AG04450 (cell line): ENCODE data around the gene CELA1. TPM values are rescaled to one million over a fixed set of nuclear protein-coding genes. Genes with fewer than 3 reads are reported as not detected.

Source experiments
- CTCF ChIA-PET: fragments of 300-600, 350-600 bp; formaldehyde crosslinking; extraction: SDS; loops from one replicate; lab custom pipeline; 2022; ENCODE audit warnings: antibody characterized with exemption, inconsistent platforms; lab: Charles Lee
- POLR2A ChIA-PET: fragments of 350-600 bp; formaldehyde crosslinking; extraction: SDS; loops from one replicate; lab custom pipeline; 2021; ENCODE audit warnings: antibody characterized with exemption, inconsistent platforms; lab: Yijun Ruan, JAX
- DNase-seq: peaks from one replicate; pipeline ENCODE4 v3.0.0-alpha.2; 2011; ENCODE audit warnings: low read depth, low spot score
- H3K27ac ChIP-seq: one replicate; pipeline ENCODE4 v1.5.1; 2012; ENCODE audit warnings: low read depth, low read length, control low read depth
- H3K27me3 ChIP-seq: one replicate; pipeline ENCODE4 v1.6.0; 2012; ENCODE audit warnings: low read length; ENCODE audit not compliant: control insufficient read depth, insufficient read depth
- H3K4me3 ChIP-seq: 2 replicates; pipeline ENCODE4 v1.5.1; 2011; ENCODE audit warnings: mild to moderate bottlenecking, low read depth, low read length, control low read depth
- H3K9me3 ChIP-seq: 2 replicates; pipeline ENCODE4 v1.5.1; 2012; ENCODE audit warnings: low read length; ENCODE audit not compliant: control insufficient read depth, insufficient read depth
- CTCF ChIP-seq: IDR thresholded peaks from 2 replicates; pipeline ENCODE4 v1.5.1; 2011; ENCODE audit warnings: low read depth, low read length, control low read depth, inconsistent platforms
- polyA plus RNA-seq: library from polyadenylated mRNA; depleted of rRNA; stranded (reverse); fragments of >200 nt; gene quantifications from 2 replicates; pipeline ENCODE4 v1.2.3, GENCODE V29; 2011

CELA1 gene
- polyA plus RNA-seq, 1 experiment: 0.79 TPM

DNA sequence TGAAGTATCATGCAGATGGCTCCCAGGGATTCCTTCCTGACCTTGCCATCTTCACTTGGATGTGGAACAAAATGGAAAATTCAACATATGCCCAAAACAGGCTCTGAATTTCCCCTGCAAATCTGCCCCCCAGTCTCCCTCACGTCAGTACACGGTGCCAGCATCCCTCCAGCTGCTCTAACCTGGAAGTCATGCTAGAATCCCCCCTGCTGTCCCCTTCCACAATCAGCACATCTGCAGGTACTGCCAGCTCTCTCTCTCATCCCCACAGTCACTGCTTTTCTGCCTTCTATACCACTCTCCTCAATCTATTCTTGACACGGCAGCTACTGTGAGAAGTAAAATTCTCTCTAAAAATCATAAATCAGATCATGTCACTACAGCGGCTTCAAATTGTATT lies 23.1 kb upstream of the CELA1 start:
- TF ChIP-seq CTCF: no peak
- DNase-seq: no peak
- H3K27ac ChIP-seq: no peak overlapping the region
- POLR2A ChIA-PET: no interaction called here
- H3K9me3 ChIP-seq: no peaks in the 10 kb centered on the region
- no peaks in the 10 kb centered on the region for H3K27me3 ChIP-seq
- H3K4me3 ChIP-seq: no peak overlapping the region
- CTCF ChIA-PET: no interaction called here

DNA sequence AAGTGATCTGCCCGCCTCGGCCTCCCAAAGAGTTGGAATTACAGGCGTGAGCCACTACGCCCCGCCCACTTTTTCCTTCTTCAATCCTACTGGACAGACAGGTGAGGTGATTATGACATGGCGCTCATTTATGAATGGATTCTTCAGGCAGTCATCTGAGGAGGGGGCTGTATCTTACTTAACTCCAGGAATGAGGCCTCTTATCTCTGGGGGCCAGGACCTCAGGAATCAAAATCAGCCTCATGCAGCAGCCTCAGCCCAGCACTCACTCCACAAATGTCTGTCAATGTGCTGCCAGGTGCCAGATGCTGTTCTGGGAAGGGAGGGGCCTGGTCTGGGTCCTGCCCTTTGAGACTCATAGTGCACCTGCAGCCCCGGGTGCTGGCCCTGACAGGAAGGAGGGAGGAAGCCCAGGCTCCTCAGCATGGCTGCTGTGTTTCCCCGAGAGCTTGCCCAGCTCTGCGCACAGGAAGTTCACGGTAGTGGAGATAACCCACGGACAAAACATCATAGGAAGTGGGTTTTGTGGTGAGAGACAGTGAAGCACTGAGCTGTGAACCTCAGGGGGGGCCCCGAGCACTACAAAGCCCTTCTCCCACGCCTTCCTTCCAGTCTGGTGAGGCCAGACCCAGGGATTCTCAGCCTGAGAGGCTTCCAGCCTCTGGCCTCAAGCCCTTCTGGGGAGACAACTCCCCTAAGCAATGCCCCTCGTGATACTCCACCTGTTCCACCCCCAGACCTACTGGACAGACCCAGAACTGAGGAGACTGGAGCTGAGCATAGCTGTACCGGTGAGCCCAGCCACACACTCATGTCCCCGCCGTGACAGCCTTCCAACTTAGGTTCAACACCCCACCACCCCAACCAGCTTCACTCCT lies 22.4 kb upstream of the CELA1 start:
- H3K27me3 ChIP-seq: no peaks in the 10 kb centered on the region
- ChIA-PET CTCF (no interaction called here), POLR2A (no interaction called here)
- H3K27ac ChIP-seq: no peak overlapping the region
- no peak overlapping the region for H3K4me3 ChIP-seq
- H3K9me3 ChIP-seq: no peaks in the 10 kb centered on the region
- no peak for DNase-seq
- no peak for TF ChIP-seq CTCF

DNA sequence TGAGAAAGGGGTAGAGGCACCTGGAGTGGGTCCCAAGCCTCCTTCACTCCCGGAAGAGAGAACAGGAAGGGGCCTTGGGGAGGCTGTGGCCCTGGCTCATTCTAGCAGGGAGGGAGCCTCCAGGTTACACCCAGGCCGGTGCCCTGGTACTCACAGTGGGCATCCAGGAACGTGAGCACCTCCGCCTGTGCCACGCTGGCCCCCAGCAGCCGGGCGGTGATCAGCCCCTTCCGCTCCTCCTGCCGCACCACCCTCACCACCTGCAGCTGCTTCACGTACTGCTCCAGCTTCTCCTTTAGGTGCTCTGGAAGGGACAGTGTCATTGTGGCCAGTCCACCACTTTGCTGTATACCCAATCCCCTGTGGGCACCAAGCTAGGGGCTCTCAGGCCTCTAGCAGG lies 18.8 kb upstream of the CELA1 start:
- ChIA-PET POLR2A (no interaction called here), CTCF (no interaction called here)
- no peaks in the 10 kb centered on the region for H3K9me3 ChIP-seq
- no peaks in the 10 kb centered on the region for H3K27me3 ChIP-seq
- no peak for DNase-seq
- no peak for TF ChIP-seq CTCF
- H3K4me3 ChIP-seq: no peak overlapping the region
- no peak overlapping the region for H3K27ac ChIP-seq

GRCh38 chr12:51364001-51364400 lies 17.5 kb upstream of the CELA1 start:
- CTCF ChIA-PET: no interaction called here
- H3K27me3 ChIP-seq: no peaks in the 10 kb centered on the region

More at GRCh38 chr12:51364001-51364400, 17.5 kb upstream of the CELA1 start:
- Histone ChIP-seq H3K4me3 (no peak overlapping the region), H3K27ac (no peak overlapping the region), H3K9me3 (no peaks in the 10 kb centered on the region)
- DNase-seq: no peak
- POLR2A ChIA-PET: no interaction called here
- no peak for TF ChIP-seq CTCF
